ENCODE data around the gene GID4.

- TF ChIP-seq TAF1 (IDR thresholded peaks at IDR 0.05; ENCODE audit: borderline replicate concordance, insufficient read depth, low read length) (no peak), REST (IDR thresholded peaks at IDR 0.05; ENCODE audit: insufficient read depth in 1 of 2, low read depth in 2 of 2, low read length in 2 of 2) (no peak), SIN3A (IDR thresholded peaks at IDR 0.05; ENCODE audit: borderline replicate concordance, insufficient read depth, low read length) (no peak), POLR2AphosphoS5 (IDR thresholded peaks at IDR 0.05; ENCODE audit: low read depth, low read length) (no peak), FOXP2 (optimal IDR thresholded peaks at IDR 0.05; ENCODE audit: borderline replicate concordance, extremely low read depth, extremely low read length, insufficient read depth) (no peak)
These were observed 34.3 kb upstream of the GID4 start for GRCh38 chr17:18004884-18005305.
